ENCODE data around the gene BATF3.

DNA sequence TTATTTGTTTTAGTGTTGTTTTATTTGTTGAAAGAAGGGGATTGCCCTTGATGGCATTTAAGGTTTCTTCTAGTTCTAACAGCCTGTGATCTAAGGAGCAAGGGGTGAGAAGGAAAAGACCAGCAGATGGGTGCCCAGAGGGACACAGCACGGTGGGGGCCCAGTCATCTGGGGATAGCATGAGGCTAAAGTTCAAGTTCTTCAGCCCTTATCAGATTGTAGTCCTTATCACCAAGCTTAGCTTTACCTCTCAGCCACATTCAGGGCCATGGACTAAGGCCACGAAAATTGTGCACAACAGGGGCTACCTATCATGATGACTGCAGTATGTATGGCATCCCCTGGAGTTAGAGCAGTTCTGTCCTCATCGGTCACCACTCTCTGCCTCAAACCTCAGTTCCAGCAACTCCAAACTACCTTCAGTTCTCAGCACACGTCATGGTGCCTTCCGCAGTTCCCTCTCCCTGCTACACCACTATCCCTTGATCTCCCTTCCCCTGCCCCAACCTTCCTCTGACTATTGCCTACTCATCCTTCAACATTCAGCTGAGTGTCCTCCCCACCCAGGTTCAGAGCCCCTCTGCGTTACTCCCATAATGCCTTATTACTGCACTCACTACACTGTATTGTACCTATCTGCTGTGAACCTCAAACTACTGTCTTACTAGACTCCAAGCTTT, 54.6 kb downstream of the BATF3 start:
- TF ChIP-seq CTCF (IDR thresholded peaks at IDR 0.05) (no peak), POLR2A (IDR thresholded peaks at IDR 0.05) (no peak)
